ENCODE measurements around the gene TMEM217.

Gene TMEM217

DNA sequence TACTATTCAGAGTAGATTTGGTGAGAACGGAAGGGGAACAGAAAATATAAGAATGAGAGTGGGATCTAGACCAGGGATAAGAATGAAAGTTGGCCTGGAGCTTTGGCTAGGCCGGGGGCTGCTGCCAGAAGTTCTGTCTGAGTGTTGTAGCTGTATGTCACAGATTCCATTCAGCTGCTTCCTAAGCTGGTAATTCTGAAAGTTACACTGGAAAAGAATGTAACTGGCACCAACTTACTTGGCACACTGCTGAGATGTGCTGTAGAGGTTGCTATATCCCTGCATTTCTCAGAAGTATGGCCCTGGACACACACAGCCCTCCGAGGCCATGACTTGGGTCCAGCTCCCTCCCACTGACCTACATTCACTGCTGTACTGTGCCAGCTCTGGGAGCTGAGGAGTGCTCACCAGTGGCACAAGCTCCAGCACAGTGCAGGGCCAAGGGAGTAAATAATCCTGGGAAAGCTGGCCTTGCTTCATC lies 25.8 kb upstream of the TMEM217 start:
- Histone ChIP-seq H3K79me2 (ENCODE audit: low read length) (no peaks in the 10 kb centered on the region), H3K27me3 (ENCODE audit: low read depth, low read length) (no peaks in the 10 kb centered on the region), H3K36me3 (replicated peaks; ENCODE audit: low read depth, low read length) (peaks cover 48% of the 10 kb centered on the region), H3K9me3 (ENCODE audit: insufficient read depth, low read length) (no peaks in the 10 kb centered on the region), H3K27ac (ENCODE audit: low read length) (no peak overlapping the region), H3K4me3 (ENCODE audit: low read length) (no peak overlapping the region), H3K9ac (ENCODE audit: low read length) (no peak overlapping the region), H4K20me1 (ENCODE audit: insufficient read depth, low read length) (0 out of 2 replicates have a peak, but pooled peaks cover 16% of the 10 kb centered on the region), H3K4me1 (ENCODE audit: low read length) (no peaks in the 10 kb centered on the region), H3K4me2 (ENCODE audit: low read length) (no peak overlapping the region), H2AFZ (ENCODE audit: low read depth, low read length) (no peak overlapping the region)
- TF ChIP-seq, protein P1, sequence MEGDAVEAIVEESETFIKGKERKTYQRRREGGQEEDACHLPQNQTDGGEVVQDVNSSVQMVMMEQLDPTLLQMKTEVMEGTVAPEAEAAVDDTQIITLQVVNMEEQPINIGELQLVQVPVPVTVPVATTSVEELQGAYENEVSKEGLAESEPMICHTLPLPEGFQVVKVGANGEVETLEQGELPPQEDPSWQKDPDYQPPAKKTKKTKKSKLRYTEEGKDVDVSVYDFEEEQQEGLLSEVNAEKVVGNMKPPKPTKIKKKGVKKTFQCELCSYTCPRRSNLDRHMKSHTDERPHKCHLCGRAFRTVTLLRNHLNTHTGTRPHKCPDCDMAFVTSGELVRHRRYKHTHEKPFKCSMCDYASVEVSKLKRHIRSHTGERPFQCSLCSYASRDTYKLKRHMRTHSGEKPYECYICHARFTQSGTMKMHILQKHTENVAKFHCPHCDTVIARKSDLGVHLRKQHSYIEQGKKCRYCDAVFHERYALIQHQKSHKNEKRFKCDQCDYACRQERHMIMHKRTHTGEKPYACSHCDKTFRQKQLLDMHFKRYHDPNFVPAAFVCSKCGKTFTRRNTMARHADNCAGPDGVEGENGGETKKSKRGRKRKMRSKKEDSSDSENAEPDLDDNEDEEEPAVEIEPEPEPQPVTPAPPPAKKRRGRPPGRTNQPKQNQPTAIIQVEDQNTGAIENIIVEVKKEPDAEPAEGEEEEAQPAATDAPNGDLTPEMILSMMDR (IDR thresholded peaks at IDR 0.05; ENCODE audit: low read depth, low read length) = no peak
- TF ChIP-seq EZH2phosphoT487 (IDR thresholded peaks at IDR 0.05; ENCODE audit: low read depth) = no peak

DNA sequence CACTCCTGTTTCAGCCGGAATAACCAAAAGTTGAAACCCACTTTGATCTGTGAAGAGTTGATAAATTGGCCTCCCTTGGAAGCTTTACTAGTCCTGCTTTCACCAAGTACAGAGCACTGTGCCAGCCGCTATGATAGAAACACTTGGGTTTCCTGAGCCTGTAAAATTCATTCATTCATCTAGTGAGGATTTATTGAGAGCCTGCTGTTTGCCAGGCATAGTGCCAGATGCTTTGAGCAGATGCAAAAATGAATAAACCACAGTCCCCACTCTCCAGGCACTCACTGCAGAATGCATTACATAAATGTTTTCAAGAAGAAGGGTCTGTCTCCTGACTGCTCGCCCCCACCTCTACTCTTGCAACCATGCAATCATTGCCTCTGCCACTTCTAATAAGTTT lies 25.3 kb upstream of the TMEM217 start:
- H3K27ac ChIP-seq (ENCODE audit: low read length) = no peak overlapping the region

DNA sequence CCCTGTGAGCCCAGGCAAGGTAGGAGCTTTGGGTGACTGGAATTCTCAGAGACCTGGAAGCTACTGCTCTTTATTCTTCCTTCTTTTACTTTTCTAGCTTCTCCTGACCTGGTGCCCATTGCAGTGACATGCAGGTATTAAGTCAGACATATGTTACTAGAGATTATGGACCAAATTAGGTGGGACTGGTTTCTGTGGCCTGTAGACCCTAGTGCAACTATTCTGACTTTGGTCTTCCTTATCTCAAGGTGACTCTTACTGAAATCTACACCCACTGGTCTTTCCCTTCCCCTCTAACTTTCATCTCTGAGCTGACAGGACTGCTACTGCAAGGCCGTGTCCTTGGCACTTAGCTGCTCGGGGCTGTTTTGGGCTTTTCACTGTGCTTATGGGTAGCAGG lies 24.4 kb upstream of the TMEM217 start:
- TF ChIP-seq, protein P1 (IDR thresholded peaks at IDR 0.05; ENCODE audit: low read depth, low read length) = no peak
- TF ChIP-seq EZH2phosphoT487 (IDR thresholded peaks at IDR 0.05; ENCODE audit: low read depth) = no peak
- H3K27me3 ChIP-seq (ENCODE audit: low read depth, low read length) = no peaks in the 10 kb centered on the region
- no peak overlapping the region for H3K9ac ChIP-seq (ENCODE audit: low read length)
- no peak overlapping the region for H2AFZ ChIP-seq (ENCODE audit: low read depth, low read length)
- peaks cover 44% of the 10 kb centered on the region for H3K36me3 ChIP-seq (replicated peaks; ENCODE audit: low read depth, low read length)
- H3K4me2 ChIP-seq (ENCODE audit: low read length) = no peak overlapping the region
- H3K79me2 ChIP-seq (ENCODE audit: low read length) = no peaks in the 10 kb centered on the region
- H3K9me3 ChIP-seq (ENCODE audit: insufficient read depth, low read length) = no peaks in the 10 kb centered on the region
- H3K4me3 ChIP-seq (ENCODE audit: low read length) = no peak overlapping the region
- H3K4me1 ChIP-seq (ENCODE audit: low read length) = no peaks in the 10 kb centered on the region
- no peak overlapping the region for H3K27ac ChIP-seq (ENCODE audit: low read length)
- H4K20me1 ChIP-seq (ENCODE audit: insufficient read depth, low read length) = 0 out of 2 replicates have a peak, but pooled peaks cover 16% of the 10 kb centered on the region

More for the DNA sequence above, 25.3 kb upstream of the TMEM217 start:
- H3K9ac ChIP-seq (ENCODE audit: low read length) = no peak overlapping the region
- no peaks in the 10 kb centered on the region for H3K79me2 ChIP-seq (ENCODE audit: low read length)
- no peaks in the 10 kb centered on the region for H3K9me3 ChIP-seq (ENCODE audit: insufficient read depth, low read length)
- H3K4me3 ChIP-seq (ENCODE audit: low read length) = no peak overlapping the region
- no peak overlapping the region for H2AFZ ChIP-seq (ENCODE audit: low read depth, low read length)
- H3K27me3 ChIP-seq (ENCODE audit: low read depth, low read length) = no peaks in the 10 kb centered on the region
- 0 out of 2 replicates have a peak, but pooled peaks cover 16% of the 10 kb centered on the region for H4K20me1 ChIP-seq (ENCODE audit: insufficient read depth, low read length)
- TF ChIP-seq EZH2phosphoT487 (IDR thresholded peaks at IDR 0.05; ENCODE audit: low read depth) = no peak
- TF ChIP-seq, protein P1 (IDR thresholded peaks at IDR 0.05; ENCODE audit: low read depth, low read length) = no peak
- peaks cover 48% of the 10 kb centered on the region for H3K36me3 ChIP-seq (replicated peaks; ENCODE audit: low read depth, low read length)
- H3K4me1 ChIP-seq (ENCODE audit: low read length) = no peaks in the 10 kb centered on the region
- H3K4me2 ChIP-seq (ENCODE audit: low read length) = no peak overlapping the region

DNA sequence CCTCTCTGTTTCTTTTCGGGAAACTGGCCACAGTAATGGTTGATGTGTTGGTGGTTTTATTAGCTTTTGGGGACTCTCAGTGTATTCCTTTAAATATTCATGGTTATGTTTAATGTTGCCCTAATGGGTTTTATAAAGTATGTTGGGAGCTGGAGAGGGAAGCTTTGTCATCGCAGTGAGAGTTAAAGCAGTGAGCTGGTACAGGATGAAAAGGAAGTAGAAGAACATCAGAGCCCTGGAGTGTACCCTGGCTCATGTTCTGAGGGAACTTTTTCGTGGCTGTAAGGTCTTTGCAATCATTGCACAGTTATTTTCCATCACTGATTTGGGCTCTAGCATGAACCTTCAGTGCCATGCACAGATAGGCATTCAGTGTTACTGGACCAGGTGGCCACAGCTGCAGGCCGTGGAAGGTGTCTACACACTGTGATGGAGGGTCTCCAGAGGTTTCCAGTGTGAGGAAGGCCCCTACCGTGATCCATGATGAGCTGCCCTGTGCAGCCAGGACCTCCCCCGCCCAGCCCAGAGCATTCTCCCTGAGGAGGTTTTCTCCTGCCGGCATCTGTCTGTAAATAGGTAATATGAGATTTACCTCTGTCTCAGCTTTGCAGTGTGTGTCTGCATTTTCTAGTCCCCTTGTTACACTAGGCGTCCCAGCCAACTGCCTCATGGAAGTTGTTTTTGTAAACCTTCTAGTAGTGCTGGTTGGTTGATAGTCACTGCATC lies 22.4 kb upstream of the TMEM217 start:
- H3K27ac ChIP-seq (ENCODE audit: low read length) = no peak overlapping the region
- no peaks in the 10 kb centered on the region for H3K27me3 ChIP-seq (ENCODE audit: low read depth, low read length)
- peaks cover 33% of the 10 kb centered on the region for H3K36me3 ChIP-seq (replicated peaks; ENCODE audit: low read depth, low read length)
- TF ChIP-seq, protein P1 (IDR thresholded peaks at IDR 0.05; ENCODE audit: low read depth, low read length) = no peak
- TF ChIP-seq EZH2phosphoT487 (IDR thresholded peaks at IDR 0.05; ENCODE audit: low read depth) = no peak
- H2AFZ ChIP-seq (ENCODE audit: low read depth, low read length) = no peak overlapping the region
- no peaks in the 10 kb centered on the region for H3K9me3 ChIP-seq (ENCODE audit: insufficient read depth, low read length)
- H3K9ac ChIP-seq (ENCODE audit: low read length) = no peak overlapping the region
- no peak overlapping the region for H3K4me3 ChIP-seq (ENCODE audit: low read length)
- no peaks in the 10 kb centered on the region for H3K79me2 ChIP-seq (ENCODE audit: low read length)
- peaks cover 3% of the 10 kb centered on the region; the same call in 1 of the 2 replicates for H3K4me1 ChIP-seq (ENCODE audit: low read length)
- no peak overlapping the region for H3K4me2 ChIP-seq (ENCODE audit: low read length)
- 0 out of 2 replicates have a peak, but pooled peaks cover 19% of the 10 kb centered on the region for H4K20me1 ChIP-seq (ENCODE audit: insufficient read depth, low read length)

Measured in OCI-LY3 (cell line).